ENCODE data around the gene PLEKHG3.

Gene PLEKHG3

DNA sequence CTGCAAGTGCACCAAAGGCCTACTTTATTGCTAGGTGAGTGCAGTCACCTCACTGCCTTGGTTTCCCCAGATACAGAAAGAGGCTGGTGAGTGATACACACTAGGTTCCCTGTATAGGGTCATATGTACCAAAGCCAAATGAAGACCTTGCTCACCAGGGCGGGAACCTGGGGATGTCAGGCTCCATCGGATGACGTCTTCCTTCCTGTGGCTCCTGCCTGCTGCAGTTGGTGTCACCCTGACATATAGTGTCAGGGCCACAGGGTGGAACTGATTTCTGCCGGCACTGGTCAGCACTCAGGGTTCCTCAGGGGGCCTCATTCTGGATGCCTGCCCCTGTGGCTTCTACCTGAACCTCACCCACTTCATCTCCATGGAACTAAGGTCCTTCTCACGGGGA, 43.1 kb downstream of the PLEKHG3 start:
- no peak overlapping the region for H3K27ac ChIP-seq
- H2AFZ ChIP-seq, result no peak overlapping the region
- H3K9ac ChIP-seq, result no peak overlapping the region

DNA sequence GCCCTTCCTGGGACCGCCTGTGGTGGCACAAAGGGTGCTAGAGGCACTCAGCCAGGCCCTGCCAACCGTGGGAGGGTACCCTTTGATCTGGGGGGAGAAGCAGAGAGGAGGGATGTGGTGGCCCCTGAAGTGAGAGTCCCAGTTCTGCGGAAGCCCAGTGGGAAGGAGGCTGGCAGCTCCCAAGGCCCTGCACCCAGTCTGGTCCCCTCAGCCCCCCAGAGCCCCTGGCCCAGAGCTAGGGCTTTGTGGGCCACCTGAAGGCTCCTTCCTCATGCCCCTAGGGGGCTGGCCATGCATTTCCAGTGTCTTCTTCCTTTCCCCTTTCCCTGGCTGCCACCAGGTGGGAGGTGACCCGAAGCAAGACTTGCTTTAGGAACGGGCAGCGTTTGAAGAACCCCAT, 44.3 kb downstream of the PLEKHG3 start:
- Histone ChIP-seq H3K79me2 (no peaks in the 10 kb centered on the region), H3K27ac (no peak overlapping the region), H3K27me3 (ENCODE audit: control insufficient read depth, insufficient read depth, low read length) (no peaks in the 10 kb centered on the region), H3K36me3 (ENCODE audit: control insufficient read depth, insufficient read depth, low read length) (no peaks in the 10 kb centered on the region), H3K9ac (no peak overlapping the region), H2AFZ (no peak overlapping the region), H3K9me3 (ENCODE audit: control insufficient read depth, low read length) (no peaks in the 10 kb centered on the region), H3K4me2 (ENCODE audit: low read length) (no peak overlapping the region), H3K4me1 (no peaks in the 10 kb centered on the region), H3K4me3 (ENCODE audit: low read depth, low read length) (no peak overlapping the region)
- TF ChIP-seq CTCF (IDR thresholded peaks at IDR 0.05), result no peak

More for the DNA sequence above, 43.1 kb downstream of the PLEKHG3 start:
- no peaks in the 10 kb centered on the region for H3K9me3 ChIP-seq (ENCODE audit: control insufficient read depth, low read length)
- H3K4me2 ChIP-seq (ENCODE audit: low read length), result no peak overlapping the region
- no peaks in the 10 kb centered on the region for H3K36me3 ChIP-seq (ENCODE audit: control insufficient read depth, insufficient read depth, low read length)
- no peaks in the 10 kb centered on the region for H3K4me1 ChIP-seq
- no peak overlapping the region for H3K4me3 ChIP-seq (ENCODE audit: low read depth, low read length)
- no peaks in the 10 kb centered on the region for H3K27me3 ChIP-seq (ENCODE audit: control insufficient read depth, insufficient read depth, low read length)
- H3K79me2 ChIP-seq, result no peaks in the 10 kb centered on the region
- TF ChIP-seq CTCF (IDR thresholded peaks at IDR 0.05), result no peak

DNA sequence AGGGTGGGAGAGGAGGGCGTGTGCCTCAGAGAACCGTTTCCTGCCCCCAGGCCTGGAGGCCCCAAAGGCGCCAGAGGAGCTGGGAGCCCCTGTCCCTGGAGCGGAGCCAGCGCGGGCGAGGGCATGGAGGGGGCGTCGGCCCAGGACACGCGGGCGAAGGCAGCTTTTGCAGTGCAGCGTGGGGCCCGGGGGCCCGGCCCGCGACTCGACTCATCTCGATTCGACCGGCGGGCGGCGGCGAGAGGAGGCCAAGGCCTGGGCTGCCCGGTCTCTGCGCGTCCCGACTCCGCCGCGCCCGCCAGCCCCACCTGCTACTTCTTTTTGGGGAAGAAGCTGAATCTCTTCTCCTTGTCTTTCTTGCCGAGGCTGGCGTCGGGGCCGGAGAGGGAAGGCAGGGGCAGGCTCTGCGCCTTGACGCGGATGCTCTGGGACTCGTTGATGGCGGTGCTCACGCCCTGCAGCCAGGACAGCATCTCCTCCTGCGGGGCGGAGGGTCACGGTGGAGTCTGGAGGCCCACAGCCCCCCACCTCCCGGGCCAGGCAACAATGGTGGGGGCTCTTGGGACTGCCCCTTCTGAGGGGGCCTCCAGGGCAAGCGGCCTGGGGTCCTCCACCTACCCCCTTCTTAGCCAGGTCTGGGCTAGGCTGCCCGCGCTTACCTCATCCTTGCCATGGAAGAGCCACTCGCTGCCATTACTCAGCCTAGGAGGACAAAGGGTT, 44.9 kb downstream of the PLEKHG3 start:
- H3K79me2 ChIP-seq, result no peaks in the 10 kb centered on the region
- H3K9ac ChIP-seq, result no peak overlapping the region
- H3K4me2 ChIP-seq (ENCODE audit: low read length), result no peak overlapping the region
- H2AFZ ChIP-seq, result no peak overlapping the region
- no peaks in the 10 kb centered on the region for H3K36me3 ChIP-seq (ENCODE audit: control insufficient read depth, insufficient read depth, low read length)
- no peaks in the 10 kb centered on the region for H3K4me1 ChIP-seq
- no peak for TF ChIP-seq CTCF (IDR thresholded peaks at IDR 0.05)
- H3K27ac ChIP-seq, result no peak overlapping the region
- H3K4me3 ChIP-seq (ENCODE audit: low read depth, low read length), result no peak overlapping the region
- H3K9me3 ChIP-seq (ENCODE audit: control insufficient read depth, low read length), result no peaks in the 10 kb centered on the region
- H3K27me3 ChIP-seq (ENCODE audit: control insufficient read depth, insufficient read depth, low read length), result no peaks in the 10 kb centered on the region

DNA sequence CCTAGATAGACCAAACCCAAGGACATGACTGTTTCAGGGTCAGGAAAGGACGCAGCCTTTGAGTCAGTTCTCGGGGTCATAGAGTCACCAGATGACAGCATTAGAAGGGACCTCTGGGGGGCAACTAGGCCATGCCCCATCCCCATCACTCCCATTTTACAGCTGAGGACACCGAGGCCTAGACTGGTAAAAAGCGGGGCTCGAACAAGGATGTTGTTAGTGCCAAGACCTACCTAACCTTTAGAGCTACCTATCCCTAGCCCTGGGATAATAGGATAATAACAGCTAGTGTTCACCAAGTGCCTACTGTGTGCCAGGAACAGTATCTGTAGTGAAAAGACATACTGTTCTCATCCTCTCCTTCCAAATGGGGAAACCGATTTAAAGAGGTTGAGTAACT, 48.7 kb downstream of the PLEKHG3 start:
- no peaks in the 10 kb centered on the region for H3K79me2 ChIP-seq
- H3K4me3 ChIP-seq (ENCODE audit: low read depth, low read length), result no peak overlapping the region
- H3K4me1 ChIP-seq, result peaks cover 17% of the 10 kb centered on the region
- H2AFZ ChIP-seq, result no peak overlapping the region
- H3K4me2 ChIP-seq (ENCODE audit: low read length), result no peak overlapping the region
- H3K27me3 ChIP-seq (ENCODE audit: control insufficient read depth, insufficient read depth, low read length), result no peaks in the 10 kb centered on the region
- no peaks in the 10 kb centered on the region for H3K9me3 ChIP-seq (ENCODE audit: control insufficient read depth, low read length)
- no peak overlapping the region for H3K27ac ChIP-seq
- no peak overlapping the region for H3K9ac ChIP-seq
- TF ChIP-seq CTCF (IDR thresholded peaks at IDR 0.05), result no peak
- no peaks in the 10 kb centered on the region for H3K36me3 ChIP-seq (ENCODE audit: control insufficient read depth, insufficient read depth, low read length)

GRCh38 chr14:64753374-64753773, 49.1 kb downstream of the PLEKHG3 start:
- Histone ChIP-seq H3K9ac (no peak overlapping the region), H3K4me1 (peaks cover 21% of the 10 kb centered on the region), H2AFZ (no peak overlapping the region), H3K4me3 (ENCODE audit: low read depth, low read length) (no peak overlapping the region), H3K9me3 (ENCODE audit: control insufficient read depth, low read length) (no peaks in the 10 kb centered on the region), H3K79me2 (no peaks in the 10 kb centered on the region), H3K36me3 (ENCODE audit: control insufficient read depth, insufficient read depth, low read length) (no peaks in the 10 kb centered on the region), H3K4me2 (ENCODE audit: low read length) (no peak overlapping the region), H3K27ac (no peak overlapping the region), H3K27me3 (ENCODE audit: control insufficient read depth, insufficient read depth, low read length) (no peaks in the 10 kb centered on the region)
- TF ChIP-seq CTCF (IDR thresholded peaks at IDR 0.05), result no peak

All from parathyroid adenoma (tissue), 2 donors.